SU-DHL-6 (cell line): ENCODE results near the gene TEX101.
"Not testable (repeated sequence)": the region's sequence is repeated elsewhere in the genome, so short reads cannot be mapped to it uniquely, and the experiment has no call there.

Source experiments
- H2AFZ ChIP-seq: fragments of 200-600 bp; sonication (generic); 2 replicates; pipeline ENCODE4 v1.6.1; 2014; ENCODE audit warnings: low read depth, mild to moderate bottlenecking, moderate library complexity, mixed read lengths, antibody characterized with exemption, low read length; ENCODE audit not compliant: severe bottlenecking
- H3F3A ChIP-seq: fragments of 200-600 bp; shearing (Covaris generic); 2 replicates; pipeline ENCODE4 v1.6.0; 2016; ENCODE audit warnings: antibody characterized with exemption, mild to moderate bottlenecking; ENCODE audit not compliant: insufficient read depth
- H3K27ac ChIP-seq: fragments of 200-600 bp; sonication (generic); 2 replicates; pipeline ENCODE4 v1.5.1; 2016; ENCODE audit warnings: low read depth, mild to moderate bottlenecking, low read length, moderate library complexity, mixed read lengths
- H3K27me3 ChIP-seq: fragments of 200-600 bp; sonication (generic), shearing (Covaris generic); 2 replicates; pipeline ENCODE4 v1.6.0; 2014; ENCODE audit warnings: mild to moderate bottlenecking, low read length
- H3K36me3 ChIP-seq: fragments of 200-600 bp; sonication (generic); 2 replicates; pipeline ENCODE4 v1.6.1; 2014; ENCODE audit warnings: mild to moderate bottlenecking, low read length, mixed read lengths
- H3K4me2 ChIP-seq: fragments of 300-600, 200-600 bp; shearing (Covaris generic), sonication (generic); 2 replicates; pipeline ENCODE4 v1.6.0; 2014; ENCODE audit warnings: low read length, low read depth, mild to moderate bottlenecking; ENCODE audit not compliant: poor library complexity, severe bottlenecking
- H3K4me3 ChIP-seq: fragments of 200-600 bp; sonication (generic); 2 replicates; pipeline ENCODE4 v1.5.1; 2014; ENCODE audit warnings: antibody characterized with exemption, low read length, mild to moderate bottlenecking, mixed read lengths; ENCODE audit not compliant: insufficient read depth, poor library complexity, severe bottlenecking
- H3K79me2 ChIP-seq: fragments of 200-600 bp; sonication (generic); 2 replicates; pipeline ENCODE4 v1.6.1; 2014; ENCODE audit warnings: mild to moderate bottlenecking, low read length, moderate library complexity; ENCODE audit not compliant: insufficient read depth
- H3K9ac ChIP-seq: fragments of 200-600 bp; sonication (generic); 2 replicates; pipeline ENCODE4 v1.7.0; 2014; ENCODE audit warnings: mild to moderate bottlenecking, low read length
- H3K9me2 ChIP-seq: fragments of 200-600 bp; sonication (generic); replicated peaks from 2 replicates; pipeline ENCODE4 v1.6.1; 2014; ENCODE audit warnings: low read length; ENCODE audit not compliant: insufficient read depth
- H3K9me3 ChIP-seq: fragments of 200-600 bp; sonication (generic); 2 replicates; pipeline ENCODE4 v1.6.1; 2014; ENCODE audit warnings: low read length, mixed read lengths; ENCODE audit not compliant: insufficient read depth
- H4K20me1 ChIP-seq: fragments of 200-600 bp; sonication (generic); 2 replicates; pipeline ENCODE4 v1.6.1; 2014; ENCODE audit warnings: low read depth, mild to moderate bottlenecking, antibody characterized with exemption, low read length, moderate library complexity, mixed read lengths
- CTCF ChIP-seq: fragments of 200-600 bp; sonication (generic); IDR thresholded peaks from one replicate; pipeline ENCODE4 v1.5.1; 2017; ENCODE audit warnings: antibody characterized with exemption, mild to moderate bottlenecking, low read length, moderate library complexity; ENCODE audit not compliant: insufficient read depth, poor library complexity, severe bottlenecking
- EZH2phosphoT487 ChIP-seq: fragments of 200-600 bp; sonication (generic), shearing (Covaris generic); conservative IDR thresholded peaks from 2 replicates; pipeline ENCODE4 v1.6.1; 2018; ENCODE audit warnings: mild to moderate bottlenecking, antibody characterized with exemption, low read length, moderate library complexity, mixed read lengths

TEX101 gene

DNA sequence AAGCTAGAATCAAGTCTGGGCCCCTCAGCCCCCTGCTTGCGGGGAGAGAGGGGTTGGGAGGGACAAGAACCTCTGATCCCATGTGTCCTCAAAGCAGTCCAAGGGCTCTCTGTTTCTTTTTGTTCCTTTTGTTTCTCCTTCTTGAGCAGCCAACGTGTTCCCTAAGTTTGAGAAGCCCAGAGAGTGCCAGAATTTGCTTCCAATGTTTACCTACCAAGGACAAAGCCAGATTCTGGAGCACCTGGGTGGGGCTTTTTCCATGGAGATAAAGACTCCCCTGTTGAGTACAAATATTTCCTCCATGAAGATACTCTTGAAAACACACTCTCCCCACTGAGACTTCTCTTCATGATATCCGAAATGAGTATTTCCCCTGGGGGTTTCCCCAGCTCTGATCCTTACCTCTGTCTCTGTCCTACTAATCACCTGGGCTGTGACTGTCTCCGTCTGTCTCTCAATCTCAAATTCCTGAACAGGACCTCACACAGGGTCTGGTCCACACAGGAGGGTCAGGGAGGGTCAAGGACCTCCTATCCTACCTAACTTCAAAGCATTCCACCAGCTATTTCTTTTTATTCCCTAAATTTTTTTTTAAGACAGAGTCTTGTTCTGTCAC is 33.8 kb upstream of the TEX101 start:
- Histone ChIP-seq H3K9me2 (no peaks in the 10 kb centered on the region), H4K20me1 (no peaks in the 10 kb centered on the region), H3K27ac (no peak overlapping the region), H3K27me3 (no peaks in the 10 kb centered on the region), H3K36me3 (no peaks in the 10 kb centered on the region), H3F3A (no peaks in the 10 kb centered on the region), H3K9me3 (no peaks in the 10 kb centered on the region), H3K79me2 (no peaks in the 10 kb centered on the region), H3K4me2 (no peak overlapping the region), H3K4me3 (no peak overlapping the region), H3K9ac (no peak overlapping the region), H2AFZ (no peak overlapping the region)
- TF ChIP-seq EZH2phosphoT487 (no peak), CTCF (no peak)

DNA sequence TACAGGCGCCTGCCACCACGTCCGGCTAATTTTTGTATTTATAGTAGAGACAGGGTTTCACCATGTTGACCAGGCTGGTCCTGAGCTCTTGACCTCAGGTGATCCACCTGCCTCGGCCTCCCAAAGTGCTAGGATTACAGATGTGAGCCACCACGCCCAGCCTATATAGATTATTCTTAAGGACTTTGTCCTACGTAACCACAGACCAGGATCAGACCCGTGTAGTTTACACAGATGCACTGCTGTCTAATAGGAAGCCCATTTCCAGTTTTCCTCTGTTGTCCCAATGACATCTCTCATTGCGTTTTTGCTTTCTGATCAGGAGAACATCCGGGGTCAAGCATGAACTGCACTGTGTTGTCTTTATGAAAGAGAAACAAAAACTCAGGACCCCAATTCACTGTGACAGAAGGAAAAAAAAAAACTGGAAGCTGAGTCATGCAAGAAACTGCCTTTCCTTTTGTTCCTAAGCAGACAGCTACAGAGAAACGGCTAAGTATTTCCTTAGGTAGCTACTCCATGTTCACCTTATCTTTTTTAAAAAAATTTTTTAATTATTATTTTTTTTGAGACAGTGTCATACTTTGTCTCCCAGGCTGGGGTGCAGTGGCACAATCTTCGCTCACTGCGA is 32.0 kb upstream of the TEX101 start:
- H3K4me3 ChIP-seq, H2AFZ ChIP-seq: not testable (repeated sequence)

GRCh38 chr19:43383254-43383653 is 31.4 kb upstream of the TEX101 start:
- H3K9ac ChIP-seq, H2AFZ ChIP-seq, H3K27me3 ChIP-seq, H3K4me3 ChIP-seq, H3K27ac ChIP-seq, H4K20me1 ChIP-seq, H3K36me3 ChIP-seq, H3K79me2 ChIP-seq, H3K9me3 ChIP-seq, H3K4me2 ChIP-seq, H3K9me2 ChIP-seq, H3F3A ChIP-seq: not testable (repeated sequence)

More for the DNA sequence above, 32.0 kb upstream of the TEX101 start:
- H4K20me1 ChIP-seq, H3K27ac ChIP-seq, H3K9me2 ChIP-seq, H3K36me3 ChIP-seq, H3F3A ChIP-seq, H3K9me3 ChIP-seq, H3K27me3 ChIP-seq, H3K4me2 ChIP-seq, H3K9ac ChIP-seq, H3K79me2 ChIP-seq: not testable (repeated sequence)

DNA sequence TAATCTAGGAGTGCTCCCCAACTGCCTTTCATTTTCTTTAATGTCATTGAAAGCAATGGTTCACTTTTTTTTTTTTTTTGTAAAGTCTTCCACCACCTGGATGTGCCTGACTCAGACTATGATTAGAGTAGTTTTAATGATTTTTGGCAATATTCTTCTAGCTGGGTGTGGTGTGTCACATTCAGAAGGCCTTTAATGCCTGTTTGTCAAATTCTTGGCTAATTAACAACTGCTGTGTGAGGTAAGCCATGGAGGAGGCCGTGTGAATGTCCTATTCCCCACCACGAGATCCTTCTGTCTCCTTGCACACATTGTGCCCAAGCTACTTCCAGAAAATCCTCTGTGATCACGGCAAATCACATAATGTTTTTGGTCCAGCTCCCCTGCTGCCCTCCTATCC is 30.9 kb upstream of the TEX101 start:
- H3K4me3 ChIP-seq, H3K9me3 ChIP-seq, H3K27ac ChIP-seq, H3K27me3 ChIP-seq, H3K9ac ChIP-seq, H2AFZ ChIP-seq, H3K9me2 ChIP-seq, H3K36me3 ChIP-seq, H4K20me1 ChIP-seq, H3K79me2 ChIP-seq, H3K4me2 ChIP-seq, H3F3A ChIP-seq: not testable (repeated sequence)

- H3K27ac ChIP-seq, H2AFZ ChIP-seq, H3K9me2 ChIP-seq, H3K36me3 ChIP-seq, H4K20me1 ChIP-seq, H3K4me2 ChIP-seq, H3K9ac ChIP-seq, H3K9me3 ChIP-seq, H3K4me3 ChIP-seq, H3F3A ChIP-seq, H3K79me2 ChIP-seq, H3K27me3 ChIP-seq: not testable (repeated sequence)
Observed at GRCh38 chr19:43390903-43391551, 23.7 kb upstream of the TEX101 start.

- H3K9ac ChIP-seq, H4K20me1 ChIP-seq, H3K9me2 ChIP-seq, H3K9me3 ChIP-seq, H3K27ac ChIP-seq, H3K27me3 ChIP-seq, H2AFZ ChIP-seq, H3K4me3 ChIP-seq, H3K36me3 ChIP-seq, H3F3A ChIP-seq, H3K4me2 ChIP-seq, H3K79me2 ChIP-seq: not testable (repeated sequence)
Observed at GRCh38 chr19:43391552-43391935, 23.1 kb upstream of the TEX101 start.

- H3K4me3 ChIP-seq, H3K27ac ChIP-seq, H3K27me3 ChIP-seq, H2AFZ ChIP-seq, H3K9me2 ChIP-seq, H3K9ac ChIP-seq, H3K9me3 ChIP-seq, H3K4me2 ChIP-seq, H3K79me2 ChIP-seq, H3K36me3 ChIP-seq, H4K20me1 ChIP-seq, H3F3A ChIP-seq: not testable (repeated sequence)
Observed at GRCh38 chr19:43393501-43393900, 21.2 kb upstream of the TEX101 start.
